Mesangial cell (primary cell): ENCODE measurements around the gene LCMT1. TPM values are rescaled to one million over a fixed set of nuclear protein-coding genes. Genes with fewer than 3 reads are reported as not detected.

Experiments used
- total RNA-seq: library from RNA; depleted of rRNA; stranded (reverse); fragments of >200 nt; gene quantifications from 2 replicates; pipeline ENCODE4 v1.2.3, GENCODE V29; 2015

The LCMT1 gene
- 34.9 and 48.0 TPM in 2 replicates for total RNA-seq

GRCh38 chr16:25111403-25112166, at the start of gene LCMT1:
TSS of gene LCMT1 (plus strand) at chr16:25111742. CDS start at chr16:25111884, 142 bp downstream.

Other genes starting within 250 kb of the LCMT1 start
- 36.5 and 37.1 TPM in 2 replicates for gene ARHGAP17, start 96.4 kb upstream of the LCMT1 start, total RNA-seq
- gene AQP8, start 105.2 kb downstream of the LCMT1 start, total RNA-seq: 2.7 TPM in 1 of 2 replicates, not detected in the other
- 2.4 and 5.2 TPM in 2 replicates for gene ZKSCAN2, start 146.1 kb downstream of the LCMT1 start, total RNA-seq